A673 (cell line): ENCODE data around the gene ATG101.

Source experiments
- CTCF ChIP-seq: fragments of 300-800, 200-600 bp; sonication (generic); conservative IDR thresholded peaks from 2 replicates; pipeline ENCODE4 v1.5.1; 2017; ENCODE audit warnings: low read depth, mild to moderate bottlenecking, antibody characterized with exemption, low read length, moderate library complexity, mixed read lengths
- EZH2 ChIP-seq: fragments of 200-600 bp; sonication (generic); IDR thresholded peaks from 2 replicates; pipeline ENCODE4 v1.6.1; 2017; ENCODE audit warnings: borderline replicate concordance, low read depth, mild to moderate bottlenecking, mixed read lengths, antibody characterized with exemption, low read length; ENCODE audit not compliant: poor library complexity, severe bottlenecking

GRCh38 chr12:52076811-52077210, 7.0 kb downstream of the ATG101 start:
- no peak for TF ChIP-seq CTCF
- TF ChIP-seq EZH2, result no peak
